B cell (primary cell): ENCODE measurements around the gene TEP1. TPM values are rescaled to one million over a fixed set of nuclear protein-coding genes. Genes with fewer than 3 reads are reported as not detected.

Experiments
- ATAC-seq: fragments of 200-7000 bp; cut with Tn5 transposase; one replicate; pipeline ENCODE4 v1.10.0; 2021; ENCODE audit warnings: low read depth, mild to moderate bottlenecking, moderate number of reproducible peaks, moderate library complexity
- CTCF ChIA-PET: fragments of 350-600 bp; sonication (Branson Sonifier 250); formaldehyde crosslinking; loops from one replicate; lab custom pipeline; 2021; ENCODE audit warnings: antibody characterized with exemption, inconsistent platforms; lab: Charles Lee
- POLR2A ChIA-PET: fragments of 350-600 bp; sonication (Branson Sonifier 250); formaldehyde crosslinking; loops from one replicate; lab custom pipeline; 2021; ENCODE audit warnings: antibody characterized with exemption; lab: Charles Lee
- DNase-seq: peaks from one replicate; pipeline ENCODE4 v3.0.0; 2013
- H2AFZ ChIP-seq: 2 replicates; pipeline ENCODE4 v1.6.1; 2012; ENCODE audit warnings: mild to moderate bottlenecking, low read depth, low read length; ENCODE audit not compliant: insufficient read depth, poor library complexity, severe bottlenecking
- H3K27ac ChIP-seq, 2 donors: 1 replicate in 1 of 2; 2 replicates in 1 of 2; pipeline ENCODE4 v1.5.1; 2012 to 2013; ENCODE audit warnings: low read length in 2 of 2, mild to moderate bottlenecking in 2 of 2, moderate library complexity in 1 of 2
- H3K27me3 ChIP-seq, 4 experiments: fragments of 200-600 bp in 1 of 4; sonication (generic) in 1 of 4; replicated peaks in 1 of 4; 1 replicate in 2 of 4; 2 replicates in 2 of 4; pipeline versions ENCODE4 v1.6.1 to v1.7.0; 2013 to 2016; ENCODE audit warnings: low read length in 3 of 4, mild to moderate bottlenecking in 2 of 4, mixed read lengths in 1 of 4, moderate library complexity in 1 of 4; ENCODE audit not compliant: insufficient read depth in 4 of 4, control insufficient read depth in 3 of 4; ENCODE audit errors: control extremely low read depth in 1 of 4
- H3K36me3 ChIP-seq, 2 experiments: replicated peaks in 1 of 2; 1 replicate in 1 of 2; 2 replicates in 1 of 2; pipeline versions ENCODE4 v1.6.1 to v1.7.1; 2013; ENCODE audit warnings: low read length in 1 of 2; ENCODE audit not compliant: insufficient read depth in 2 of 2, control insufficient read depth in 1 of 2; ENCODE audit errors: control extremely low read depth in 1 of 2, extremely low read depth in 1 of 2
- H3K4me1 ChIP-seq, 2 donors: fragments of 200-600 bp in 1 of 2; sonication (generic) in 1 of 2; 1 replicate in 1 of 2; 2 replicates in 1 of 2; pipeline versions ENCODE4 v1.5.1 to v1.6.1; 2013 to 2017; ENCODE audit warnings: low read length in 2 of 2; ENCODE audit not compliant: control insufficient read depth in 2 of 2, insufficient read depth in 2 of 2
- H3K4me2 ChIP-seq: replicated peaks from 2 replicates; pipeline ENCODE3; 2012; ENCODE audit warnings: mild to moderate bottlenecking, low read depth, low read length; ENCODE audit not compliant: poor library complexity, severe bottlenecking
- H3K4me3 ChIP-seq, 5 experiments: fragments of 200-600 bp in 1 of 5; sonication (generic) in 1 of 5; 1 replicate in 3 of 5; 2 replicates in 2 of 5; pipeline versions ENCODE4 v1.5.1 to v1.7.0; 2011 to 2016; ENCODE audit warnings: low read length in 4 of 5, mild to moderate bottlenecking in 4 of 5, low read depth in 2 of 5, control low read depth in 1 of 5, moderate library complexity in 1 of 5; ENCODE audit not compliant: insufficient read depth in 1 of 5; ENCODE audit errors: control extremely low read depth in 1 of 5, extremely low read depth in 1 of 5
- H3K79me2 ChIP-seq: fragments of 200-600 bp; sonication (generic); one replicate; pipeline ENCODE4 v1.6.0; 2016; ENCODE audit warnings: low read length; ENCODE audit not compliant: control insufficient read depth, insufficient read depth
- H3K9ac ChIP-seq: fragments of 200-600 bp; sonication (generic); 2 replicates; pipeline ENCODE4 v1.6.1; 2017; ENCODE audit warnings: mild to moderate bottlenecking, low read length, moderate library complexity
- H3K9me3 ChIP-seq, 3 donors: one replicate each; pipeline versions ENCODE4 v1.6.1 to v1.7.1; 2013; ENCODE audit warnings: low read length in 2 of 3; ENCODE audit not compliant: control insufficient read depth in 2 of 3, insufficient read depth in 1 of 3; ENCODE audit errors: control extremely low read depth in 1 of 3
- H4K20me1 ChIP-seq: 2 replicates; pipeline ENCODE4 v1.6.0; 2012; ENCODE audit warnings: mild to moderate bottlenecking, low read length; ENCODE audit not compliant: insufficient read depth, control insufficient read depth, poor library complexity, severe bottlenecking
- H3K27ac Mint-ChIP-seq: one replicate; pipeline ENCODE4 v1.8.0; 2021; ENCODE audit warnings: mixed read lengths
- H3K27me3 Mint-ChIP-seq: one replicate; pipeline ENCODE4 v1.8.0; 2021; ENCODE audit warnings: mixed read lengths
- H3K4me1 Mint-ChIP-seq: one replicate; pipeline ENCODE4 v1.8.0; 2021; ENCODE audit warnings: mixed read lengths
- H3K4me3 Mint-ChIP-seq: one replicate; pipeline ENCODE4 v1.8.0; 2021; ENCODE audit warnings: mixed read lengths
- H3K9me3 Mint-ChIP-seq: one replicate; pipeline ENCODE4 v1.8.0; 2022; ENCODE audit warnings: mixed read lengths; ENCODE audit not compliant: insufficient read depth
- EZH2 ChIP-seq: IDR thresholded peaks from 2 replicates; pipeline ENCODE4 v1.6.1; 2012; ENCODE audit warnings: borderline replicate concordance, low read depth, mild to moderate bottlenecking, moderate library complexity, low read length; ENCODE audit not compliant: insufficient read depth, poor library complexity, severe bottlenecking
- WGBS: methylation state at CpG from one replicate; pipeline ENCODE4 v1.1.5; 2013; ENCODE audit warnings: missing lambda C conversion rate; ENCODE audit not compliant: insufficient coverage; 5-methylcytosine and 5-hydroxymethylcytosine counted together
- intact Hi-C: fragments of 100-400 bp; cut with micrococcal nuclease; formaldehyde crosslinking; loops from one replicate; pipeline ENCODE4 v1.10.0; 2022
- polyA plus RNA-seq: library from polyadenylated mRNA; depleted of rRNA; stranded (reverse); fragments of >200 nt; gene quantifications from 2 replicates; pipeline ENCODE4 v1.2.3, GENCODE V29; 2012
- total RNA-seq, 2 donors: library from RNA; stranded (reverse); fragments of 120-200 nt in 1 of 2; gene quantifications; 1 replicate in 1 of 2; 2 replicates in 1 of 2; pipeline versions ENCODE4 v1.2.3 to v1.2.4, GENCODE V29; 2013 to 2022
- TF ChIP-seq, protein P1 (sequence below): fragments of 200-600 bp; IDR thresholded peaks from one replicate; pipeline ENCODE4 v1.8.0; 2022; ENCODE audit warnings: antibody characterized with exemption, mild to moderate bottlenecking

TEP1 gene
- total and polyA plus RNA-seq, 2 donors (not counting 1 experiment from before 2014, with no cell fraction given), result 69.9 to 123 TPM

- ChIA-PET POLR2A (no interaction called here), CTCF (no interaction called here)
- Histone ChIP-seq H3K36me3 (peaks cover 34 to 96% of the 10 kb centered on the region in 2 experiments), H3K27ac (no peak overlapping the region), H2AFZ (no peak overlapping the region), H3K27me3 (no peaks in the 10 kb centered on the region), H3K9me3 (no peaks in the 10 kb centered on the region), H4K20me1 (peaks cover 16% of the 10 kb centered on the region), H3K4me1 (peaks cover 0 to 8% of the 10 kb centered on the region in 2 donors), H3K9ac (no peak overlapping the region), H3K4me2 (no peak overlapping the region), H3K79me2 (peaks cover 6% of the 10 kb centered on the region), H3K4me3 (no peak overlapping the region)
- no peak for ATAC-seq
- intact Hi-C loops, result no loop called here
- TF ChIP-seq, protein P1, sequence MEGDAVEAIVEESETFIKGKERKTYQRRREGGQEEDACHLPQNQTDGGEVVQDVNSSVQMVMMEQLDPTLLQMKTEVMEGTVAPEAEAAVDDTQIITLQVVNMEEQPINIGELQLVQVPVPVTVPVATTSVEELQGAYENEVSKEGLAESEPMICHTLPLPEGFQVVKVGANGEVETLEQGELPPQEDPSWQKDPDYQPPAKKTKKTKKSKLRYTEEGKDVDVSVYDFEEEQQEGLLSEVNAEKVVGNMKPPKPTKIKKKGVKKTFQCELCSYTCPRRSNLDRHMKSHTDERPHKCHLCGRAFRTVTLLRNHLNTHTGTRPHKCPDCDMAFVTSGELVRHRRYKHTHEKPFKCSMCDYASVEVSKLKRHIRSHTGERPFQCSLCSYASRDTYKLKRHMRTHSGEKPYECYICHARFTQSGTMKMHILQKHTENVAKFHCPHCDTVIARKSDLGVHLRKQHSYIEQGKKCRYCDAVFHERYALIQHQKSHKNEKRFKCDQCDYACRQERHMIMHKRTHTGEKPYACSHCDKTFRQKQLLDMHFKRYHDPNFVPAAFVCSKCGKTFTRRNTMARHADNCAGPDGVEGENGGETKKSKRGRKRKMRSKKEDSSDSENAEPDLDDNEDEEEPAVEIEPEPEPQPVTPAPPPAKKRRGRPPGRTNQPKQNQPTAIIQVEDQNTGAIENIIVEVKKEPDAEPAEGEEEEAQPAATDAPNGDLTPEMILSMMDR, result no peak
- TF ChIP-seq EZH2, result no peak
- Mint-ChIP-seq H3K4me1 (peaks cover 6% of the 10 kb centered on the region), H3K4me3 (no peak overlapping the region), H3K27ac (no peak overlapping the region), H3K9me3 (no peaks in the 10 kb centered on the region), H3K27me3 (no peaks in the 10 kb centered on the region)
- DNase-seq, result no peak
- WGBS, result 100% methylated on average over 12 of the region's 17 CpGs
Observed at GRCh38 chr14:20386276-20386855, 26.9 kb downstream of the TEP1 start.

DNA sequence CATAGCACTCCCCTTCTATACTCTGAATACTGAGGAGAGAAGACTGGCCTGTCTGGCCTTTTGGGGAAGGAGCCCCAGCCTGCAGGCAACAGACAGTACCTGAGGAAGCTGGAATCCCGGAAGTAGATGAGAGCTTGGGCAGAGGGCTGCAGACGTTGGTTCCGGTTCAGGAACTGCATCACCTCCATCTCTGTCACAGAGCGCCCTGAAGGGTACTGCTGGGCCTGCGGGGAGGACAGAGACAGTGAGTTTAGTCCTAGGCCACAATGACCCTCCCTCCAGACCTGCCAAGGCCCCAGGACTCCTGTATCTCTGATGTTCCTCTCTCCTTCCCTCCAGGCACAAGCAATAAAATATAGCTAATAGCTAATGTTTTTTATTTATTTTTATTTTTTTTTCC is 28.4 kb downstream of the TEP1 start:
- no peaks in the 10 kb centered on the region for H3K27me3 Mint-ChIP-seq
- H3K4me2 ChIP-seq, result no peak overlapping the region
- no peaks in the 10 kb centered on the region for H3K9me3 Mint-ChIP-seq
- H4K20me1 ChIP-seq, result peaks cover 10% of the 10 kb centered on the region
- H3K27ac Mint-ChIP-seq, result no peak overlapping the region
- peaks cover 33 to 96% of the 10 kb centered on the region in 2 experiments for H3K36me3 ChIP-seq
- no peak overlapping the region for H3K4me3 Mint-ChIP-seq
- no peak for DNase-seq
- POLR2A ChIA-PET, result no interaction called here
- TF ChIP-seq EZH2, result no peak
- TF ChIP-seq, protein P1, result no peak
- peaks cover 5% of the 10 kb centered on the region for H3K79me2 ChIP-seq
- CTCF ChIA-PET, result interaction anchor here (0.6 to 1.2 kb wide), 3 partner anchors 10 to 55 kb away, joined by 3 to 4 read pairs (median 3); no protein-coding TSS in a partner anchor
- peaks cover 0 to 8% of the 10 kb centered on the region in 2 donors for H3K4me1 ChIP-seq
- no peaks in the 10 kb centered on the region for H3K27me3 ChIP-seq
- peaks cover 6% of the 10 kb centered on the region for H3K4me1 Mint-ChIP-seq
- H2AFZ ChIP-seq, result no peak overlapping the region
- ATAC-seq, result no peak
- intact Hi-C loops, result no loop called here
- no peak overlapping the region for H3K4me3 ChIP-seq
- no peak overlapping the region for H3K27ac ChIP-seq
- H3K9ac ChIP-seq, result no peak overlapping the region
- WGBS, result 95% methylated on average over 3 of the region's 5 CpGs
- no peaks in the 10 kb centered on the region for H3K9me3 ChIP-seq
